ENCODE data around the gene ATP5F1D. TPM values are rescaled to one million over a fixed set of nuclear protein-coding genes. Genes with fewer than 3 reads are reported as not detected.

Gene ATP5F1D
- total RNA-seq, 2 donors from 2014 or later, result 144 to 159 TPM

- Mint-ChIP-seq H3K27ac (no peak overlapping the region), H3K4me3 (no peak overlapping the region), H3K9me3 (no peaks in the 10 kb centered on the region), H3K36me3 (ENCODE audit: low read depth) (no peaks in the 10 kb centered on the region), H3K4me1 (peaks cover 9% of the 10 kb centered on the region), H3K27me3 (ENCODE audit: insufficient read depth) (peaks cover 5% of the 10 kb centered on the region)
- no peak for TF ChIP-seq CTCF (conservative IDR thresholded peaks at IDR 0.05)
- Histone ChIP-seq H3K9ac (ENCODE audit: extremely low read depth, low read length, poor library complexity, severe bottlenecking) (no peak overlapping the region), H3K27ac (ENCODE audit: low read depth, low read length) (no peak overlapping the region), H3K36me3 (ENCODE audit: control insufficient read depth, insufficient read depth, low read length) (no peaks in the 10 kb centered on the region), H3K4me3 (ENCODE audit: low read length) (no peak overlapping the region), H3K4me1 (ENCODE audit: control insufficient read depth, insufficient read depth, low read length) (peaks cover 13% of the 10 kb centered on the region), H3K9me3 (ENCODE audit: control insufficient read depth, low read length) (no peaks in the 10 kb centered on the region), H3K27me3 (ENCODE audit: control insufficient read depth, insufficient read depth, low read length, poor library complexity, severe bottlenecking) (no peaks in the 10 kb centered on the region)
- DNase-seq, result no peak
- 96 to 98% methylated on average over 28 to 41 of the region's 41 CpGs for WGBS, 2 experiments (ENCODE audit: insufficient coverage in 1 of 2, insufficient read length in 1 of 2)
These were observed 47.5 kb downstream of the ATP5F1D start for GRCh38 chr19:1288833-1289685.

GRCh38 chr19:1289686-1290025, 48.1 kb downstream of the ATP5F1D start:
- no peaks in the 10 kb centered on the region for H3K36me3 Mint-ChIP-seq (ENCODE audit: low read depth)
- H3K4me3 Mint-ChIP-seq, result no peak overlapping the region
- Histone ChIP-seq H3K4me1 (ENCODE audit: control insufficient read depth, insufficient read depth, low read length) (peaks cover 7% of the 10 kb centered on the region), H3K27ac (ENCODE audit: low read depth, low read length) (no peak overlapping the region), H3K4me3 (ENCODE audit: low read length) (no peak overlapping the region), H3K36me3 (ENCODE audit: control insufficient read depth, insufficient read depth, low read length) (no peaks in the 10 kb centered on the region), H3K9me3 (ENCODE audit: control insufficient read depth, low read length) (no peaks in the 10 kb centered on the region), H3K9ac (ENCODE audit: extremely low read depth, low read length, poor library complexity, severe bottlenecking) (no peak overlapping the region), H3K27me3 (ENCODE audit: control insufficient read depth, insufficient read depth, low read length, poor library complexity, severe bottlenecking) (no peaks in the 10 kb centered on the region)
- H3K27ac Mint-ChIP-seq, result no peak overlapping the region
- H3K27me3 Mint-ChIP-seq (ENCODE audit: insufficient read depth), result peaks cover 10% of the 10 kb centered on the region
- peaks cover 5% of the 10 kb centered on the region for H3K4me1 Mint-ChIP-seq
- TF ChIP-seq CTCF (conservative IDR thresholded peaks at IDR 0.05), result no peak
- WGBS, 2 experiments (ENCODE audit: insufficient coverage in 1 of 2, insufficient read length in 1 of 2), result 95% methylated on average over 17 to 19 of the region's 19 CpGs
- H3K9me3 Mint-ChIP-seq, result no peaks in the 10 kb centered on the region
- no peak for DNase-seq

- H3K27me3 ChIP-seq (ENCODE audit: control insufficient read depth, insufficient read depth, low read length, poor library complexity, severe bottlenecking), result no peaks in the 10 kb centered on the region
- H3K4me1 ChIP-seq (ENCODE audit: control insufficient read depth, insufficient read depth, low read length), result peaks cover 6% of the 10 kb centered on the region
- no peak overlapping the region for H3K4me3 Mint-ChIP-seq
- TF ChIP-seq CTCF (conservative IDR thresholded peaks at IDR 0.05), result no peak
- H3K36me3 ChIP-seq (ENCODE audit: control insufficient read depth, insufficient read depth, low read length), result no peaks in the 10 kb centered on the region
- H3K27ac ChIP-seq (ENCODE audit: low read depth, low read length), result no peak overlapping the region
- H3K9ac ChIP-seq (ENCODE audit: extremely low read depth, low read length, poor library complexity, severe bottlenecking), result no peak overlapping the region
- H3K9me3 Mint-ChIP-seq, result no peaks in the 10 kb centered on the region
- WGBS, 2 experiments (ENCODE audit: insufficient coverage in 1 of 2, insufficient read length in 1 of 2), result 92 to 94% methylated on average over 16 to 24 of the region's 24 CpGs
- H3K4me3 ChIP-seq (ENCODE audit: low read length), result no peak overlapping the region
- H3K36me3 Mint-ChIP-seq (ENCODE audit: low read depth), result no peaks in the 10 kb centered on the region
- DNase-seq, result no peak
- H3K27me3 Mint-ChIP-seq (ENCODE audit: insufficient read depth), result peaks cover 6% of the 10 kb centered on the region
- no peak overlapping the region for H3K27ac Mint-ChIP-seq
- H3K4me1 Mint-ChIP-seq, result no peaks in the 10 kb centered on the region
- no peaks in the 10 kb centered on the region for H3K9me3 ChIP-seq (ENCODE audit: control insufficient read depth, low read length)
These were observed 48.7 kb downstream of the ATP5F1D start for GRCh38 chr19:1290196-1290702.

Measured in endodermal cell (in vitro differentiated cells).